Measurements from ENCODE around the gene NANOS2. TPM values are rescaled to one million over a fixed set of nuclear protein-coding genes. Genes with fewer than 3 reads are reported as not detected.

The NANOS2 gene
- total and polyA plus RNA-seq, 9 of the 15 experiments (the other 6 are each of a cell fraction or from before 2014, with no cell fraction given): not detected

DNA sequence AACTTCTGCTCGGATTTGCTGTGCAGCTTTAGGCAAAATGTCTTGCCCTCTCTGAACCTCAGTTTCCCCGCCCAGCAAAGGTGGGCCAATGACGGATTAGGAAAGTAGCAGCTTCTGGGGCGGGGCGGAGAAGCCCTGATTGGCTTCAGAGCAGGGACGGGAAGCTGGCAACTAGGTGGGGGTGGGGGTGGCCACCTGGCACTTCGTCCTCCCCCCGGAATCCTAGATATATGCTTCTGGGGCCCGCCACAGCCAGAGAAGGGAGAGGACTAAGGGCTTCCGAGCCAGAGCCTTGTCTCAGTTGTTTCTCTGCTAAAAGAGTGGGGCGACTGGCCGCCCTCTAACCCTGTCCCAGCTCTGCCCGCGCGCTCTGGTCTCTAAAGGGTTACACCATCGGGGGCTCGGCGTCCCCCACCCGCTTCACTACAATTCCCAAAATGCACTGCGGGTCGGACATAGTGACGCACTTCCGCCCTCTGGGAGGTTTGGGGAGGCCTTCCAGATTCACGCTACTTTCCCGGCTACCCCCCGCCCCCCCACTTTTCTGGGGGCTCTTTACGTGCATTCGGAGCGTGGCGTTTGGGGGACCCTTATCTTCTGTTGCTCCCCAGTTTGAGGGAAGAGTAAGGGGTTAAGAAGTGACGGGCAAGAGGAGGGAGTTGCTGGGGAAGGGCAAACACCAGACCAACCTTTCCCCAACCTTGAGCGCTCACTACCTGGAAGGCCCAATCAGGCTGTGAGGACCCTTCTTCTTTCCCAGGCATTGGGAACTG is 28.0 kb downstream of the NANOS2 start (continued):
- TF ChIP-seq NCOA1 (IDR thresholded peaks at IDR 0.05; ENCODE audit: low read depth) (no peak), PCBP2 (IDR thresholded peaks at IDR 0.05; ENCODE audit: low read depth, low read length, poor library complexity, severe bottlenecking) (no peak), MAFF (IDR thresholded peaks at IDR 0.05; ENCODE audit: low read length) (no peak), CBX1 (IDR thresholded peaks at IDR 0.05; ENCODE audit: low read depth) (peak; percentile 80), ZNF584 (CRISPR knock-in tag; IDR thresholded peaks at IDR 0.05; ENCODE audit: low read depth) (peak; percentile 65; the same call in 1 of the 2 replicates), PHF8 (IDR thresholded peaks at IDR 0.05; ENCODE audit: borderline replicate concordance, low read length) (peak; percentile 78), NCOA2 (IDR thresholded peaks at IDR 0.05; ENCODE audit: partially characterized antibody in 2 of 2) (no peak), SMAD1 (IDR thresholded peaks at IDR 0.05; ENCODE audit: low read depth, low read length, partially characterized antibody) (peak; percentile 22), KAT2B (IDR thresholded peaks at IDR 0.05; ENCODE audit: low read depth, low read length) (no peak), CREB1 (IDR thresholded peaks at IDR 0.05) (peak; percentile 84), CREB1 (CRISPR knock-in tag; IDR thresholded peaks at IDR 0.05) (peak; percentile 83), KLF10 (CRISPR knock-in tag; IDR thresholded peaks at IDR 0.05) (no peak), COPS2 (conservative IDR thresholded peaks at IDR 0.05) (no peak)
- TF ChIP-seq, protein P1, sequence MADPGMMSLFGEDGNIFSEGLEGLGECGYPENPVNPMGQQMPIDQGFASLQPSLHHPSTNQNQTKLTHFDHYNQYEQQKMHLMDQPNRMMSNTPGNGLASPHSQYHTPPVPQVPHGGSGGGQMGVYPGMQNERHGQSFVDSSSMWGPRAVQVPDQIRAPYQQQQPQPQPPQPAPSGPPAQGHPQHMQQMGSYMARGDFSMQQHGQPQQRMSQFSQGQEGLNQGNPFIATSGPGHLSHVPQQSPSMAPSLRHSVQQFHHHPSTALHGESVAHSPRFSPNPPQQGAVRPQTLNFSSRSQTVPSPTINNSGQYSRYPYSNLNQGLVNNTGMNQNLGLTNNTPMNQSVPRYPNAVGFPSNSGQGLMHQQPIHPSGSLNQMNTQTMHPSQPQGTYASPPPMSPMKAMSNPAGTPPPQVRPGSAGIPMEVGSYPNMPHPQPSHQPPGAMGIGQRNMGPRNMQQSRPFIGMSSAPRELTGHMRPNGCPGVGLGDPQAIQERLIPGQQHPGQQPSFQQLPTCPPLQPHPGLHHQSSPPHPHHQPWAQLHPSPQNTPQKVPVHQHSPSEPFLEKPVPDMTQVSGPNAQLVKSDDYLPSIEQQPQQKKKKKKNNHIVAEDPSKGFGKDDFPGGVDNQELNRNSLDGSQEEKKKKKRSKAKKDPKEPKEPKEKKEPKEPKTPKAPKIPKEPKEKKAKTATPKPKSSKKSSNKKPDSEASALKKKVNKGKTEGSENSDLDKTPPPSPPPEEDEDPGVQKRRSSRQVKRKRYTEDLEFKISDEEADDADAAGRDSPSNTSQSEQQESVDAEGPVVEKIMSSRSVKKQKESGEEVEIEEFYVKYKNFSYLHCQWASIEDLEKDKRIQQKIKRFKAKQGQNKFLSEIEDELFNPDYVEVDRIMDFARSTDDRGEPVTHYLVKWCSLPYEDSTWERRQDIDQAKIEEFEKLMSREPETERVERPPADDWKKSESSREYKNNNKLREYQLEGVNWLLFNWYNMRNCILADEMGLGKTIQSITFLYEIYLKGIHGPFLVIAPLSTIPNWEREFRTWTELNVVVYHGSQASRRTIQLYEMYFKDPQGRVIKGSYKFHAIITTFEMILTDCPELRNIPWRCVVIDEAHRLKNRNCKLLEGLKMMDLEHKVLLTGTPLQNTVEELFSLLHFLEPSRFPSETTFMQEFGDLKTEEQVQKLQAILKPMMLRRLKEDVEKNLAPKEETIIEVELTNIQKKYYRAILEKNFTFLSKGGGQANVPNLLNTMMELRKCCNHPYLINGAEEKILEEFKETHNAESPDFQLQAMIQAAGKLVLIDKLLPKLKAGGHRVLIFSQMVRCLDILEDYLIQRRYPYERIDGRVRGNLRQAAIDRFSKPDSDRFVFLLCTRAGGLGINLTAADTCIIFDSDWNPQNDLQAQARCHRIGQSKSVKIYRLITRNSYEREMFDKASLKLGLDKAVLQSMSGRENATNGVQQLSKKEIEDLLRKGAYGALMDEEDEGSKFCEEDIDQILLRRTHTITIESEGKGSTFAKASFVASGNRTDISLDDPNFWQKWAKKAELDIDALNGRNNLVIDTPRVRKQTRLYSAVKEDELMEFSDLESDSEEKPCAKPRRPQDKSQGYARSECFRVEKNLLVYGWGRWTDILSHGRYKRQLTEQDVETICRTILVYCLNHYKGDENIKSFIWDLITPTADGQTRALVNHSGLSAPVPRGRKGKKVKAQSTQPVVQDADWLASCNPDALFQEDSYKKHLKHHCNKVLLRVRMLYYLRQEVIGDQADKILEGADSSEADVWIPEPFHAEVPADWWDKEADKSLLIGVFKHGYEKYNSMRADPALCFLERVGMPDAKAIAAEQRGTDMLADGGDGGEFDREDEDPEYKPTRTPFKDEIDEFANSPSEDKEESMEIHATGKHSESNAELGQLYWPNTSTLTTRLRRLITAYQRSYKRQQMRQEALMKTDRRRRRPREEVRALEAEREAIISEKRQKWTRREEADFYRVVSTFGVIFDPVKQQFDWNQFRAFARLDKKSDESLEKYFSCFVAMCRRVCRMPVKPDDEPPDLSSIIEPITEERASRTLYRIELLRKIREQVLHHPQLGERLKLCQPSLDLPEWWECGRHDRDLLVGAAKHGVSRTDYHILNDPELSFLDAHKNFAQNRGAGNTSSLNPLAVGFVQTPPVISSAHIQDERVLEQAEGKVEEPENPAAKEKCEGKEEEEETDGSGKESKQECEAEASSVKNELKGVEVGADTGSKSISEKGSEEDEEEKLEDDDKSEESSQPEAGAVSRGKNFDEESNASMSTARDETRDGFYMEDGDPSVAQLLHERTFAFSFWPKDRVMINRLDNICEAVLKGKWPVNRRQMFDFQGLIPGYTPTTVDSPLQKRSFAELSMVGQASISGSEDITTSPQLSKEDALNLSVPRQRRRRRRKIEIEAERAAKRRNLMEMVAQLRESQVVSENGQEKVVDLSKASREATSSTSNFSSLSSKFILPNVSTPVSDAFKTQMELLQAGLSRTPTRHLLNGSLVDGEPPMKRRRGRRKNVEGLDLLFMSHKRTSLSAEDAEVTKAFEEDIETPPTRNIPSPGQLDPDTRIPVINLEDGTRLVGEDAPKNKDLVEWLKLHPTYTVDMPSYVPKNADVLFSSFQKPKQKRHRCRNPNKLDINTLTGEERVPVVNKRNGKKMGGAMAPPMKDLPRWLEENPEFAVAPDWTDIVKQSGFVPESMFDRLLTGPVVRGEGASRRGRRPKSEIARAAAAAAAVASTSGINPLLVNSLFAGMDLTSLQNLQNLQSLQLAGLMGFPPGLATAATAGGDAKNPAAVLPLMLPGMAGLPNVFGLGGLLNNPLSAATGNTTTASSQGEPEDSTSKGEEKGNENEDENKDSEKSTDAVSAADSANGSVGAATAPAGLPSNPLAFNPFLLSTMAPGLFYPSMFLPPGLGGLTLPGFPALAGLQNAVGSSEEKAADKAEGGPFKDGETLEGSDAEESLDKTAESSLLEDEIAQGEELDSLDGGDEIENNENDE (IDR thresholded peaks at IDR 0.05; ENCODE audit: low read depth, low read length): no peak
- TF ChIP-seq, protein P2, sequence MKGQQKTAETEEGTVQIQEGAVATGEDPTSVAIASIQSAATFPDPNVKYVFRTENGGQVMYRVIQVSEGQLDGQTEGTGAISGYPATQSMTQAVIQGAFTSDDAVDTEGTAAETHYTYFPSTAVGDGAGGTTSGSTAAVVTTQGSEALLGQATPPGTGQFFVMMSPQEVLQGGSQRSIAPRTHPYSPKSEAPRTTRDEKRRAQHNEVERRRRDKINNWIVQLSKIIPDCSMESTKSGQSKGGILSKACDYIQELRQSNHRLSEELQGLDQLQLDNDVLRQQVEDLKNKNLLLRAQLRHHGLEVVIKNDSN (CRISPR knock-in tag; IDR thresholded peaks at IDR 0.05): 0 out of 2 replicates have a peak, but pooled peaks have one; percentile 12

Data from K562 (cell line).